CD8-positive, alpha-beta memory T cell (primary cell): ENCODE measurements around the gene NR2C2. TPM values are rescaled to one million over a fixed set of nuclear protein-coding genes. Genes with fewer than 3 reads are reported as not detected.

Experiments
- CTCF ChIA-PET: fragments of 350-600 bp; sonication (Branson Sonifier 250); formaldehyde crosslinking; loops from one replicate; lab custom pipeline; 2021; ENCODE audit warnings: antibody characterized with exemption; lab: Charles Lee
- POLR2A ChIA-PET: fragments of 350-600 bp; sonication (Branson Sonifier 250); formaldehyde crosslinking; loops from one replicate; lab custom pipeline; 2021; ENCODE audit warnings: antibody characterized with exemption; lab: Charles Lee
- DNase-seq, 5 donors: peaks; one replicate each; pipeline versions ENCODE4 v3.0.0 to v3.0.0-alpha.2; 2020 to 2022; ENCODE audit warnings: mixed read lengths in 1 of 5
- H3K27ac ChIP-seq: one replicate; pipeline ENCODE4 v1.7.0; 2013; ENCODE audit warnings: low read depth, mild to moderate bottlenecking, low read length, moderate library complexity
- H3K27me3 ChIP-seq: 2 replicates; pipeline ENCODE4 v1.7.0; 2013; ENCODE audit warnings: low read length, mild to moderate bottlenecking; ENCODE audit not compliant: insufficient read depth, poor library complexity, severe bottlenecking
- H3K36me3 ChIP-seq: 2 replicates; pipeline ENCODE4 v1.7.0; 2013; ENCODE audit warnings: mild to moderate bottlenecking, low read length, moderate library complexity; ENCODE audit not compliant: insufficient read depth
- H3K4me1 ChIP-seq: 2 replicates; pipeline ENCODE4 v1.7.0; 2013; ENCODE audit warnings: mild to moderate bottlenecking, low read length, moderate library complexity; ENCODE audit not compliant: insufficient read depth
- H3K4me3 ChIP-seq: 2 replicates; pipeline ENCODE4 v1.7.0; 2013; ENCODE audit warnings: mild to moderate bottlenecking, low read length
- H3K9me3 ChIP-seq: 2 replicates; pipeline ENCODE4 v1.7.0; 2013; ENCODE audit warnings: mild to moderate bottlenecking, low read length
- H3K27ac Mint-ChIP-seq, 8 donors: one replicate each; pipeline ENCODE4 v1.8.0; 2020 to 2021; ENCODE audit warnings: mixed read lengths in 8 of 8, mild to moderate bottlenecking in 6 of 8, inconsistent platforms in 3 of 8, moderate library complexity in 3 of 8
- H3K27me3 Mint-ChIP-seq, 2 donors: one replicate each; pipeline ENCODE4 v1.8.0; 2020 to 2021; ENCODE audit warnings: mixed read lengths in 2 of 2, mild to moderate bottlenecking in 1 of 2, moderate library complexity in 1 of 2
- H3K36me3 Mint-ChIP-seq, 3 donors: one replicate each; pipeline ENCODE4 v1.8.0; 2020 to 2021; ENCODE audit warnings: mixed read lengths in 3 of 3, inconsistent platforms in 1 of 3, mild to moderate bottlenecking in 1 of 3
- H3K4me1 Mint-ChIP-seq, 3 donors: one replicate each; pipeline ENCODE4 v1.8.0; 2020 to 2021; ENCODE audit warnings: mixed read lengths in 3 of 3, inconsistent platforms in 1 of 3, mild to moderate bottlenecking in 1 of 3
- H3K4me3 Mint-ChIP-seq, 7 donors: one replicate each; pipeline ENCODE4 v1.8.0; 2020 to 2021; ENCODE audit warnings: mixed read lengths in 7 of 7, mild to moderate bottlenecking in 6 of 7, moderate library complexity in 4 of 7, inconsistent platforms in 2 of 7
- H3K9me3 Mint-ChIP-seq, 5 donors: one replicate each; pipeline ENCODE4 v1.8.0; 2020 to 2022; ENCODE audit warnings: mixed read lengths in 5 of 5, mild to moderate bottlenecking in 3 of 5, moderate library complexity in 2 of 5, inconsistent platforms in 1 of 5
- polyA plus RNA-seq: library from polyadenylated mRNA; unstranded; fragments of 300-500 nt; fragmentation: Illumina TruSeq; gene quantifications from one replicate; pipeline ENCODE4 v1.2.3, GENCODE V29; 2021
- total RNA-seq, 2 experiments: library from RNA; stranded (reverse); gene quantifications; one replicate each; pipeline ENCODE4 v1.2.3, GENCODE V29; 2021

NR2C2 gene
- total and polyA plus RNA-seq, 3 experiments from 2014 or later: 14.5 to 47.1 (median 46.7) TPM

- peaks cover 23% of the 10 kb centered on the region for H3K36me3 ChIP-seq
- Mint-ChIP-seq H3K27me3 (no peaks in the 10 kb centered on the region), H3K4me1 (peaks cover 5 to 22% (median 11%) of the 10 kb centered on the region in 3 donors), H3K9me3 (no peaks in the 10 kb centered on the region), H3K36me3 (peaks cover 8 to 73% (median 14%) of the 10 kb centered on the region in 3 donors), H3K27ac (peak overlapping the region in 2 of 8 donors; percentile 6 to 38), H3K4me3 (no peak overlapping the region)
- no peaks in the 10 kb centered on the region for H3K27me3 ChIP-seq
- DNase-seq: no peak
- peaks cover 3% of the 10 kb centered on the region for H3K4me1 ChIP-seq
- CTCF ChIA-PET: interaction anchor here (1.4 kb wide), 1 partner anchor 26 kb away, joined by 3 read pairs; no protein-coding TSS in a partner anchor
- H3K9me3 ChIP-seq: no peaks in the 10 kb centered on the region
- peak overlapping the region; percentile 3 for H3K27ac ChIP-seq
- H3K4me3 ChIP-seq: no peak overlapping the region
- POLR2A ChIA-PET: no interaction called here
These were observed 145.3 kb downstream of the NR2C2 start for GRCh38 chr3:15092686-15093085.

GRCh38 chr3:15094187-15094875 lies 146.9 kb downstream of the NR2C2 start:
- H3K4me3 ChIP-seq: no peak overlapping the region
- H3K4me3 Mint-ChIP-seq: no peak overlapping the region
- H3K27ac Mint-ChIP-seq: no peak overlapping the region
- H3K36me3 ChIP-seq: peaks cover 23% of the 10 kb centered on the region
- peaks cover 19 to 36% (median 25%) of the 10 kb centered on the region in 3 donors for H3K4me1 Mint-ChIP-seq
- DNase-seq: no peak
- CTCF ChIA-PET: interaction anchor here (1.4 to 1.5 kb wide), 2 partner anchors 14 to 30 kb away, joined by 3 read pairs; no protein-coding TSS in a partner anchor
- H3K9me3 Mint-ChIP-seq: peaks cover 0 to 5% (median 0%) of the 10 kb centered on the region in 5 donors
- POLR2A ChIA-PET: interaction anchor here (0.5 kb wide), 1 partner anchor 1686 kb away, joined by 5 read pairs; no protein-coding TSS in a partner anchor
- no peak overlapping the region for H3K27ac ChIP-seq
- no peaks in the 10 kb centered on the region for H3K9me3 ChIP-seq
- peaks cover 0 to 7% of the 10 kb centered on the region in 2 donors for H3K27me3 Mint-ChIP-seq
- peaks cover 10% of the 10 kb centered on the region for H3K4me1 ChIP-seq
- H3K36me3 Mint-ChIP-seq: peaks cover 8 to 77% (median 16%) of the 10 kb centered on the region in 3 donors
- H3K27me3 ChIP-seq: no peaks in the 10 kb centered on the region

DNA sequence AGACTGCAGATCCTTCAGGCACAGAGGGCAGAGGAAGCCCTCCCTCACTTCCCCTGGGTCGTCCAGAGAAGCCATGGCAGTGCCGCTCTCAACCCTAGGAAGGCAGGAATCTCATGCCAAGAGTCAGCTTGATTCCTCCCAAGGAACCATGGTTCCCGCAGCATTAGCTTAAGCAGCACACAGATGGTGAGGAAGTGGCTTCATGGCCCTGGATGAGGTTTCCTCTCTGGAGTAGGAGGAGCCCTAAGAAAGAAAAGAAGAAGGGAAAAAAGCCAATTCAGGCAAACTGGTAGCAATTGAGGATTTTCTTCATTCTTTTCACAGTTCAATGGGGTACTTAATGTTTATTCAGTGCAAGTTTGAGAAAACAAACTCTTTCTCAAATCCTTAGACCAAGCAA lies 148.7 kb downstream of the NR2C2 start:
- ChIA-PET POLR2A (no interaction called here), CTCF (no interaction called here)
- H3K27ac Mint-ChIP-seq: peak overlapping the region in 6 of 8 donors; percentile 46 to 80 (median 76)

DNA sequence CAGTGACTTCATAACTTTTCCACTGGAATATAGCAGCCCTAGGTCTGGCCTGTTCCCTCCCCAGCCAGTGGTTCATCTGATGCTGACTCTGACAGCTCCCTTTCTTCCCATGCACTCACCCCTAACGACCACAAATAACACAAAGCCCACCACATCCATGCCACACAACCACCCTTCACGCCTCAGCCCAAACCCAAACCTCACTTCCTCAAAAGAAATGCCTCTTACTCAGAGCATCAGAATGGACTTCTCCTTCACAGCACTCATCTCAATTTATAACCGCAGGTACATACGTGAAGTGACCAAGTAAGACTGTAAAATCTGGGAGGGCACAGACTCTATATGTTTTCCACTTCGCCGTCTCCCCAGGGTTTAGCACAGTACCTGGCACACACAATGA lies 150.5 kb downstream of the NR2C2 start:
- peak in 3 of 5 donors; percentile 18 to 53 (median 28) for DNase-seq
- POLR2A ChIA-PET: interaction anchor here (1.0 to 2.4 kb wide), 4 partner anchors 33 to 446 kb away, joined by 3 to 19 read pairs (median 12); partner anchors contain the start of genes CCDC174, MRPS25 and NR2C2
- CTCF ChIA-PET: interaction anchor here (0.9 to 1.0 kb wide), 2 partner anchors 8 to 10 kb away, joined by 3 to 4 read pairs; no protein-coding TSS in a partner anchor
- Histone ChIP-seq H3K9me3 (no peaks in the 10 kb centered on the region), H3K4me1 (peaks cover 18% of the 10 kb centered on the region), H3K36me3 (peaks cover 20% of the 10 kb centered on the region), H3K4me3 (peak overlapping the region; percentile 95), H3K27me3 (no peaks in the 10 kb centered on the region), H3K27ac (peak overlapping the region; percentile 98)
- Mint-ChIP-seq H3K27me3 (peaks cover 4 to 8% of the 10 kb centered on the region in 2 donors), H3K4me3 (peak overlapping the region; percentile 91 to 97 (median 95)), H3K36me3 (peaks cover 0 to 54% (median 9%) of the 10 kb centered on the region in 3 donors), H3K9me3 (peaks cover 0 to 5% (median 0%) of the 10 kb centered on the region in 5 donors), H3K27ac (peak overlapping the region; percentile 91 to 100 (median 98)), H3K4me1 (peaks cover 23 to 34% (median 30%) of the 10 kb centered on the region in 3 donors)

More for the DNA sequence above, 148.7 kb downstream of the NR2C2 start:
- no peak for DNase-seq
- peak overlapping the region in 3 of 7 donors; percentile 8 to 72 (median 53) for H3K4me3 Mint-ChIP-seq
- H3K4me1 Mint-ChIP-seq: peaks cover 23 to 39% (median 30%) of the 10 kb centered on the region in 3 donors
- H3K27me3 Mint-ChIP-seq: peaks cover 0 to 7% of the 10 kb centered on the region in 2 donors
- peaks cover 0 to 65% (median 9%) of the 10 kb centered on the region in 3 donors for H3K36me3 Mint-ChIP-seq
- Histone ChIP-seq H3K9me3 (no peaks in the 10 kb centered on the region), H3K4me3 (no peak overlapping the region), H3K36me3 (peaks cover 20% of the 10 kb centered on the region), H3K4me1 (peaks cover 18% of the 10 kb centered on the region), H3K27ac (no peak overlapping the region), H3K27me3 (no peaks in the 10 kb centered on the region)
- H3K9me3 Mint-ChIP-seq: peaks cover 0 to 5% (median 0%) of the 10 kb centered on the region in 5 donors

Other genes starting within 250 kb of the NR2C2 start
- gene FGD5, start 128.6 kb upstream of the NR2C2 start, total RNA-seq: not detected
- not detected for gene FGD5, start 128.6 kb upstream of the NR2C2 start, polyA plus RNA-seq
- gene MRPS25, start 117.7 kb downstream of the NR2C2 start, total RNA-seq: 10 to 100 TPM; 82.7 to 84.7 TPM
- 20.2 TPM for gene MRPS25, start 117.7 kb downstream of the NR2C2 start, polyA plus RNA-seq
- 10 to 100 TPM; 12.2 to 12.5 TPM for gene RBSN, start 151.6 kb downstream of the NR2C2 start, total RNA-seq
- 19.0 TPM for gene RBSN, start 151.6 kb downstream of the NR2C2 start, polyA plus RNA-seq